Colonic mucosa (tissue), 4 donors: ENCODE data around the gene ZNF556. TPM values are rescaled to one million over a fixed set of nuclear protein-coding genes. Genes with fewer than 3 reads are reported as not detected.
"Not testable (repeated sequence)": the region's sequence is repeated elsewhere in the genome, so short reads cannot be mapped to it uniquely, and the experiment has no call there.

ENCODE experiments used
- DNase-seq: peaks from one replicate; pipeline ENCODE4 v3.0.0-alpha.2; 2020
- H3K27ac ChIP-seq: fragments of 200-600 bp; one replicate; pipeline ENCODE4 v1.8.0; 2021
- H3K27me3 ChIP-seq: fragments of 200-600 bp; one replicate; pipeline ENCODE4 v1.8.0; 2021
- H3K36me3 ChIP-seq: fragments of 200-600 bp; one replicate; pipeline ENCODE4 v1.8.0; 2021
- H3K4me1 ChIP-seq: fragments of 200-600 bp; one replicate; pipeline ENCODE4 v1.8.0; 2021; ENCODE audit warnings: mild to moderate bottlenecking
- H3K4me3 ChIP-seq: fragments of 200-600 bp; one replicate; pipeline ENCODE4 v1.8.0; 2021
- H3K9ac ChIP-seq, 2 donors: one replicate each; pipeline ENCODE4 v1.7.0; 2013; ENCODE audit warnings: control low read depth in 2 of 2, low read depth in 2 of 2, low read length in 2 of 2
- H3K9me3 ChIP-seq: fragments of 200-600 bp; one replicate; pipeline ENCODE4 v1.8.0; 2021
- CTCF ChIP-seq: fragments of 200-600 bp; IDR thresholded peaks from one replicate; pipeline ENCODE4 v1.8.0; 2022; ENCODE audit warnings: antibody characterized with exemption, mild to moderate bottlenecking
- intact Hi-C: fragments of 100-400 bp; cut with DNase I; formaldehyde crosslinking; loops from one replicate; pipeline ENCODE4 v1.14.1; 2022
- total RNA-seq, 2 donors: library from RNA; stranded (reverse); fragmentation: NEBNext Ultra II Directional in 1 of 2; extraction: Animal tissue kit (Norgen Biotek cat#: 25700) in 1 of 2; gene quantifications; one replicate each; pipeline ENCODE4 v1.2.1, GENCODE V29; 2021
- donor health status: healthy.
- donor health status: DM: no; HTN: no; CAD: no.
- donor health status: DM: no; HTN: no; CAD: no.

ZNF556 gene
- total RNA-seq, 2 donors from 2014 or later = 0.22 TPM; not detected in 1

GRCh38 chr19:2902590-2903218 lies 35.6 kb downstream of the ZNF556 start:
- no peaks in the 10 kb centered on the region for H3K27me3 ChIP-seq
- no peaks in the 10 kb centered on the region for H3K9me3 ChIP-seq
- H3K36me3 ChIP-seq = no peaks in the 10 kb centered on the region
- H3K4me1 ChIP-seq = no peaks in the 10 kb centered on the region
- intact Hi-C loops = no loop called here
- H3K4me3 ChIP-seq = no peak overlapping the region
- TF ChIP-seq CTCF = no peak
- H3K27ac ChIP-seq = peak overlapping the region; percentile 37
- DNase-seq = no peak
- H3K9ac ChIP-seq = peak overlapping the region in 1 of 2 donors; percentile 58

DNA sequence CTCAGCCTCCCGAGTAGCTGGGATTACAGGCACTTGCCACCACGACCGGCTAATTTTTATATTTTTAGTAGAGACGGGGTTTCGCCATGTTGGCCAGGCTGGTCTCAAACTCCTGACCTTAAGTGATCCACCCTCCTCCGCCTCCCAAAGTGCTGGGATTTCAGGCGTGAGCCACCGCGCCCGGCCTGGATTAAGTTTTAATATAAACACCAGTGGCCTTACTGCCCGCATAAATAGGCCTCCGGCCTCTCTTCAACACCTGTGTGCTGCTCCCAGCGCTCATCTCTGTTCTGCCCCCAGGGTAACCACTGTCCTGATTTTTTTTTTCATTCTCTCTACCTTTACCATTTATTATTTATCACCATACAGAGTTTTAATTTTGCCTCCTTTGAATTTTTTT lies 36.2 kb downstream of the ZNF556 start:
- intact Hi-C loops = not testable (repeated sequence)

DNA sequence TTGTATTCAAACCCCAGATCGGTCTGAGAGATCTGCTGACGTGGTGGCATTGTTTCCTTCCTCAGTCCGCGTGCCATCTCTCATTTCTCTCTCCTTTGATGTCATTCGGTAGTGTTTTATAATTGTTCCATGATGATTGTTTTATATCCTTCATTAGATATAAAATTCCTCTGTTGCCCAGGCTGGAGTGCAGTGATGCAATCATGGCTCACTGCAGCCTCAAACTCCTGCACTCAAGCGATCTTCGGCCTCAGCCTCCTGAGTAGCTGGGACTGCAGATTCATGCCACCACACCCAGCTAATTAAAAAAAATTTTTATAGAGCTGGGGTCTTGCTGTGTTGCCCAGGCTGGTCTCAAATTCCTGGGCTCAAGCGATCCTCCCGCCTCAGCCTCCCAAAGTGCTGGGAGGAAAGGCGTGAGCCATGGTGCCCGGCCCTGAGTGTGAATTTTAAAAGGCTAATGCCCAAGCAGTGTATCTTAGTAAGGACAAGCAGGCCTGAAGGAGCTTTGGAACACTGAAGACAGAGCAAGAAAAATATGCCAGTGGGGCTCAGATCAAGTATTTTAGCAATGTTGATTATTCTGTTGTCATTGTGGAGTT lies 38.9 kb downstream of the ZNF556 start:
- Histone ChIP-seq H3K4me1 (no peaks in the 10 kb centered on the region), H3K27me3 (no peaks in the 10 kb centered on the region), H3K36me3 (no peaks in the 10 kb centered on the region), H3K9me3 (no peaks in the 10 kb centered on the region), H3K27ac (no peak overlapping the region), H3K9ac (no peak overlapping the region), H3K4me3 (no peak overlapping the region)
- TF ChIP-seq CTCF = no peak
- DNase-seq = no peak
- intact Hi-C loops = no loop called here

More for the DNA sequence above, 36.2 kb downstream of the ZNF556 start:
- H3K9ac ChIP-seq, H3K36me3 ChIP-seq, DNase-seq, H3K9me3 ChIP-seq, H3K27ac ChIP-seq, H3K4me3 ChIP-seq, H3K4me1 ChIP-seq, H3K27me3 ChIP-seq: not testable (repeated sequence)

- H3K36me3 ChIP-seq = no peaks in the 10 kb centered on the region
- no peak overlapping the region for H3K27ac ChIP-seq
- H3K4me1 ChIP-seq = no peaks in the 10 kb centered on the region
- intact Hi-C loops = no loop called here
- H3K4me3 ChIP-seq = no peak overlapping the region
- TF ChIP-seq CTCF = no peak
- no peak for DNase-seq
- no peak overlapping the region for H3K9ac ChIP-seq
- no peaks in the 10 kb centered on the region for H3K27me3 ChIP-seq
- no peaks in the 10 kb centered on the region for H3K9me3 ChIP-seq
These were observed 39.6 kb downstream of the ZNF556 start for GRCh38 chr19:2906631-2907195.

DNA sequence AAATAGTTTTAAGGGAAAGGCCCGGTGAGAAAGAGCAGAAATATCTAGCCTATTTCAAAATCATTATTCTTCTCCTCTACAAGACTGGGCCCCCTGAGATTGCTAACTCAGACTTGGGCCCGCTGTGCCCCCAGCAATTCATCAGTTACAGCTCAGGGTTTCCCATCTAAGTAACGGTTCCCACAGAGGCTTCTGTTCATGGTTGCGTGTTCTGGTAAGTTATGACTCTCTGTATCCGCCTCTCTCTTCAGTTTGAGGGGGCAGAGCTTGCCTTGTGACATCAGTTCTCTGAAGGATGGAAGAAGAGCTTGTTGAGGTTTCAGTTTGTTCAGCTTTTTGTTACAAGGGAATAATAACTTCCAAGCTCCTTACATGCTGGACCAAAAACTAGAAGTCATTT lies 45.2 kb downstream of the ZNF556 start:
- DNase-seq = no peak
- intact Hi-C loops = no loop called here
- H3K4me3 ChIP-seq = no peak overlapping the region
- H3K27ac ChIP-seq = no peak overlapping the region
- H3K9ac ChIP-seq = no peak overlapping the region
- TF ChIP-seq CTCF = no peak
- peaks cover 8% of the 10 kb centered on the region for H3K36me3 ChIP-seq
- no peaks in the 10 kb centered on the region for H3K9me3 ChIP-seq
- no peaks in the 10 kb centered on the region for H3K27me3 ChIP-seq
- H3K4me1 ChIP-seq = no peaks in the 10 kb centered on the region
